ENCODE results near the gene PTPRD. TPM values are rescaled to one million over a fixed set of nuclear protein-coding genes. Genes with fewer than 3 reads are reported as not detected.

The PTPRD gene
- total RNA-seq, 1 experiment from 2014 or later, result 69.6 TPM

- TF ChIP-seq GRHL2 (CRISPR knock-in tag; IDR thresholded peaks at IDR 0.05; ENCODE audit: insufficient replicate concordance, severe bottlenecking), result no peak
- TF ChIP-seq NR1H2 (CRISPR knock-in tag; IDR thresholded peaks at IDR 0.05), result no peak
- no peak for TF ChIP-seq TCF7 (CRISPR knock-in tag; IDR thresholded peaks at IDR 0.05; ENCODE audit: low read depth)
These were observed 2063.6 kb downstream of the PTPRD start (continued) for GRCh38 chr9:8549214-8549613.

DNA sequence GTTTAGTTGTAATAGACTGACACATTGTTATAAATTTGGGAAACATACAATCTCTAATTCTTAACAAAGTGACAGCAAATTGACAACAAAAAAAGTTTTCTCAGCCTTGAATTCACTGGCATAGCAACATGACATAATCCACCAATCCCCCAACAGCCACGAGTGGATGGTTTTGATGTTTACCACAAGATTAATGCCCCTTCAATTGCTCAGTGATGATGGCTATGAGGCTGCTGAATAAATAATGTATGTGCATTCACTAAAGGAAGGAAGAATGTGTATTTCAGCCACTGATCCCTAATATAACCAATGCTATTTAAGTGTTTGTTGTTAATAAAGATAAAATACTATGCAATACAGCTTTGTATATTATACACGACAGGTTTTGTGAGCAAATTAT, 2069.6 kb downstream of the PTPRD start:
- ATAC-seq (no peak), DNase-seq (ENCODE audit: low spot score) (no peak)
- no peak overlapping the region for H3K27ac Mint-ChIP-seq
- H3K9me3 Mint-ChIP-seq, result peaks cover 4% of the 10 kb centered on the region
- peaks cover 4% of the 10 kb centered on the region; the same call in 1 of the 2 replicates for H3K36me3 Mint-ChIP-seq
- CTCF ChIA-PET, result no interaction called here
- no peak overlapping the region for H3K4me3 Mint-ChIP-seq
- H3K27me3 Mint-ChIP-seq (ENCODE audit: low read depth), result no peaks in the 10 kb centered on the region
- no peaks in the 10 kb centered on the region for H3K4me1 Mint-ChIP-seq
- TF ChIP-seq SP1 (CRISPR knock-in tag; conservative IDR thresholded peaks at IDR 0.05), result no peak
- no peak for TF ChIP-seq ZNF219 (CRISPR knock-in tag; IDR thresholded peaks at IDR 0.05; ENCODE audit: borderline replicate concordance)
- no peak for TF ChIP-seq NR1H2 (CRISPR knock-in tag; IDR thresholded peaks at IDR 0.05)
- no peak for TF ChIP-seq ZNF138 (CRISPR knock-in tag; conservative IDR thresholded peaks at IDR 0.05)
- no peak for TF ChIP-seq ZNF263 (CRISPR knock-in tag; IDR thresholded peaks at IDR 0.05; ENCODE audit: low read depth)
- TF ChIP-seq RELA (CRISPR knock-in tag; IDR thresholded peaks at IDR 0.05; ENCODE audit: borderline replicate concordance), result no peak
- TF ChIP-seq ZNF423 (CRISPR knock-in tag; IDR thresholded peaks at IDR 0.05), result no peak
- no peak for TF ChIP-seq ZMAT4 (CRISPR knock-in tag; IDR thresholded peaks at IDR 0.05)
- no peak for TF ChIP-seq GABPB1 (CRISPR knock-in tag; IDR thresholded peaks at IDR 0.05)
- TF ChIP-seq NFE2L1 (CRISPR knock-in tag; IDR thresholded peaks at IDR 0.05), result no peak
- TF ChIP-seq, protein P1, sequence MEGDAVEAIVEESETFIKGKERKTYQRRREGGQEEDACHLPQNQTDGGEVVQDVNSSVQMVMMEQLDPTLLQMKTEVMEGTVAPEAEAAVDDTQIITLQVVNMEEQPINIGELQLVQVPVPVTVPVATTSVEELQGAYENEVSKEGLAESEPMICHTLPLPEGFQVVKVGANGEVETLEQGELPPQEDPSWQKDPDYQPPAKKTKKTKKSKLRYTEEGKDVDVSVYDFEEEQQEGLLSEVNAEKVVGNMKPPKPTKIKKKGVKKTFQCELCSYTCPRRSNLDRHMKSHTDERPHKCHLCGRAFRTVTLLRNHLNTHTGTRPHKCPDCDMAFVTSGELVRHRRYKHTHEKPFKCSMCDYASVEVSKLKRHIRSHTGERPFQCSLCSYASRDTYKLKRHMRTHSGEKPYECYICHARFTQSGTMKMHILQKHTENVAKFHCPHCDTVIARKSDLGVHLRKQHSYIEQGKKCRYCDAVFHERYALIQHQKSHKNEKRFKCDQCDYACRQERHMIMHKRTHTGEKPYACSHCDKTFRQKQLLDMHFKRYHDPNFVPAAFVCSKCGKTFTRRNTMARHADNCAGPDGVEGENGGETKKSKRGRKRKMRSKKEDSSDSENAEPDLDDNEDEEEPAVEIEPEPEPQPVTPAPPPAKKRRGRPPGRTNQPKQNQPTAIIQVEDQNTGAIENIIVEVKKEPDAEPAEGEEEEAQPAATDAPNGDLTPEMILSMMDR (IDR thresholded peaks at IDR 0.05), result no peak
- no peak for TF ChIP-seq TCF7 (CRISPR knock-in tag; IDR thresholded peaks at IDR 0.05; ENCODE audit: low read depth)
- TF ChIP-seq, protein P2, sequence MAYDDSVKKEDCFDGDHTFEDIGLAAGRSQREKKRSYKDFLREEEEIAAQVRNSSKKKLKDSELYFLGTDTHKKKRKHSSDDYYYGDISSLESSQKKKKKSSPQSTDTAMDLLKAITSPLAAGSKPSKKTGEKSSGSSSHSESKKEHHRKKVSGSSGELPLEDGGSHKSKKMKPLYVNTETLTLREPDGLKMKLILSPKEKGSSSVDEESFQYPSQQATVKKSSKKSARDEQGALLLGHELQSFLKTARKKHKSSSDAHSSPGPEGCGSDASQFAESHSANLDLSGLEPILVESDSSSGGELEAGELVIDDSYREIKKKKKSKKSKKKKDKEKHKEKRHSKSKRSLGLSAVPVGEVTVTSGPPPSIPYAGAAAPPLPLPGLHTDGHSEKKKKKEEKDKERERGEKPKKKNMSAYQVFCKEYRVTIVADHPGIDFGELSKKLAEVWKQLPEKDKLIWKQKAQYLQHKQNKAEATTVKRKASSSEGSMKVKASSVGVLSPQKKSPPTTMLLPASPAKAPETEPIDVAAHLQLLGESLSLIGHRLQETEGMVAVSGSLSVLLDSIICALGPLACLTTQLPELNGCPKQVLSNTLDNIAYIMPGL (CRISPR knock-in tag; IDR thresholded peaks at IDR 0.05), result no peak
- POLR2A ChIA-PET, result no interaction called here

DNA sequence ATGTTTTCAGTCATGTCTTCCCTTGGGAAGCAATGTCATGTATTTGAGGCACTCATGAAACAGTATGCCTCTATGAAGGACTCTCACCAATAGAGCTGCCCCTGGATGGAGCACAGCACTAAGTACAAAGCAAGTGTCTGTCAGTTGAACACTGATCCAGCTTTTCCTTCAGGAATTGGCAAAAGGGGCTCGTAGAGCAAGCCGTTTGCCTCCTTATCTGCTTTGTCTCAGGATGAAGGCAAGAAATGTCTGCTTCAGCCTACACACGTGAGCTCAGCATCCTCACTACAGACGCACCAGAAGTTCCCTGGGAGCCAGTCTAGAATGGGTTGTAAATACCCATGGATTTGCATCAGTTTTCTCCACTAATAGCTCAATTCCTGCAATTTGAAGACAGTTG, 2070.3 kb downstream of the PTPRD start:
- Mint-ChIP-seq H3K27ac (no peak overlapping the region), H3K36me3 (peaks cover 4% of the 10 kb centered on the region; the same call in 1 of the 2 replicates), H3K9me3 (peaks cover 4% of the 10 kb centered on the region), H3K4me1 (peaks cover 1% of the 10 kb centered on the region), H3K27me3 (ENCODE audit: low read depth) (no peaks in the 10 kb centered on the region), H3K4me3 (no peak overlapping the region)
- no peak for DNase-seq (ENCODE audit: low spot score)
- ChIA-PET POLR2A (no interaction called here), CTCF (no interaction called here)
- TF ChIP-seq ETV6 (CRISPR knock-in tag; IDR thresholded peaks at IDR 0.05) (no peak), CDX4 (CRISPR knock-in tag; IDR thresholded peaks at IDR 0.05; ENCODE audit: borderline replicate concordance) (no peak), SMAD3 (CRISPR knock-in tag; IDR thresholded peaks at IDR 0.05; ENCODE audit: borderline replicate concordance) (no peak), SMAD4 (CRISPR knock-in tag; IDR thresholded peaks at IDR 0.05) (no peak), ZNF532 (CRISPR knock-in tag; IDR thresholded peaks at IDR 0.05; ENCODE audit: borderline replicate concordance) (no peak), ZBTB21 (CRISPR knock-in tag; IDR thresholded peaks at IDR 0.05; ENCODE audit: borderline replicate concordance) (no peak), ZNF263 (CRISPR knock-in tag; IDR thresholded peaks at IDR 0.05; ENCODE audit: low read depth) (no peak), ZNF317 (CRISPR knock-in tag; IDR thresholded peaks at IDR 0.05; ENCODE audit: borderline replicate concordance, low read depth) (no peak), IRF2 (CRISPR knock-in tag; IDR thresholded peaks at IDR 0.05; ENCODE audit: borderline replicate concordance, low read depth) (no peak), ZNF396 (CRISPR knock-in tag; IDR thresholded peaks at IDR 0.05; ENCODE audit: borderline replicate concordance) (no peak), E2F4 (CRISPR knock-in tag; IDR thresholded peaks at IDR 0.05; ENCODE audit: borderline replicate concordance, low read depth) (no peak)
- no peak for ATAC-seq
